Colonic mucosa (tissue), 4 donors: ENCODE measurements around the gene FRMD1. TPM values are rescaled to one million over a fixed set of nuclear protein-coding genes. Genes with fewer than 3 reads are reported as not detected.

Experiments used
- DNase-seq: peaks from one replicate; pipeline ENCODE4 v3.0.0-alpha.2; 2020
- H3K27ac ChIP-seq: fragments of 200-600 bp; one replicate; pipeline ENCODE4 v1.8.0; 2021
- H3K27me3 ChIP-seq: fragments of 200-600 bp; one replicate; pipeline ENCODE4 v1.8.0; 2021
- H3K36me3 ChIP-seq: fragments of 200-600 bp; one replicate; pipeline ENCODE4 v1.8.0; 2021
- H3K4me1 ChIP-seq: fragments of 200-600 bp; one replicate; pipeline ENCODE4 v1.8.0; 2021; ENCODE audit warnings: mild to moderate bottlenecking
- H3K4me3 ChIP-seq: fragments of 200-600 bp; one replicate; pipeline ENCODE4 v1.8.0; 2021
- H3K9ac ChIP-seq, 2 donors: one replicate each; pipeline ENCODE4 v1.7.0; 2013; ENCODE audit warnings: control low read depth in 2 of 2, low read depth in 2 of 2, low read length in 2 of 2
- H3K9me3 ChIP-seq: fragments of 200-600 bp; one replicate; pipeline ENCODE4 v1.8.0; 2021
- CTCF ChIP-seq: fragments of 200-600 bp; IDR thresholded peaks from one replicate; pipeline ENCODE4 v1.8.0; 2022; ENCODE audit warnings: antibody characterized with exemption, mild to moderate bottlenecking
- intact Hi-C: fragments of 100-400 bp; cut with DNase I; formaldehyde crosslinking; loops from one replicate; pipeline ENCODE4 v1.14.1; 2022
- total RNA-seq, 2 donors: library from RNA; stranded (reverse); fragmentation: NEBNext Ultra II Directional in 1 of 2; extraction: Animal tissue kit (Norgen Biotek cat#: 25700) in 1 of 2; gene quantifications; one replicate each; pipeline ENCODE4 v1.2.1, GENCODE V29; 2021
- donor health status: healthy.
- donor health status: DM: no; HTN: no; CAD: no.
- donor health status: DM: no; HTN: no; CAD: no.

Gene FRMD1
- total RNA-seq, 2 donors from 2014 or later, result 2.3 to 21.0 TPM

DNA sequence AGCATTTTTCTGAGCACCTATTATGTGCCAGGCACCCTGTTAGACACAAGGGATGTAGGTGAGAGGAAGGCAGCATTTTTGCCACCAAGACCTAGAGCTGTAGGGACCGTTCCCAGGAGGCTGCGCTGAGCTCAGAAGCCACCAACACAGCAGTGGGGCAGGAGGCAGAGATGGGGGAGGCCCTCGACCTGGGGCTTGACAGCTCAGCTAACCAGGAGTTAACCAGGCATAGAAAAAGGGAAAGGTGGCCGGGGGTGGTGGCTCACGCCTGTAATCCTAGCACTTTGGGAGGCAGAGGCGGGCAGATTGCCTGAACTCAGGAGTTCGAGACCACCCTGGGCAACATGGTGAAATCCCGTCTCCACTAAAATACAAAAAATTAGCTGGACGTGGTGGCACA lies 52.1 kb downstream of the FRMD1 start:
- intact Hi-C loops, result no loop called here
- Histone ChIP-seq H3K4me3 (no peak overlapping the region), H3K9ac (no peak overlapping the region), H3K36me3 (no peaks in the 10 kb centered on the region), H3K9me3 (no peaks in the 10 kb centered on the region), H3K27ac (no peak overlapping the region), H3K27me3 (no peaks in the 10 kb centered on the region), H3K4me1 (no peaks in the 10 kb centered on the region)
- no peak for TF ChIP-seq CTCF
- DNase-seq, result peak; percentile 3

DNA sequence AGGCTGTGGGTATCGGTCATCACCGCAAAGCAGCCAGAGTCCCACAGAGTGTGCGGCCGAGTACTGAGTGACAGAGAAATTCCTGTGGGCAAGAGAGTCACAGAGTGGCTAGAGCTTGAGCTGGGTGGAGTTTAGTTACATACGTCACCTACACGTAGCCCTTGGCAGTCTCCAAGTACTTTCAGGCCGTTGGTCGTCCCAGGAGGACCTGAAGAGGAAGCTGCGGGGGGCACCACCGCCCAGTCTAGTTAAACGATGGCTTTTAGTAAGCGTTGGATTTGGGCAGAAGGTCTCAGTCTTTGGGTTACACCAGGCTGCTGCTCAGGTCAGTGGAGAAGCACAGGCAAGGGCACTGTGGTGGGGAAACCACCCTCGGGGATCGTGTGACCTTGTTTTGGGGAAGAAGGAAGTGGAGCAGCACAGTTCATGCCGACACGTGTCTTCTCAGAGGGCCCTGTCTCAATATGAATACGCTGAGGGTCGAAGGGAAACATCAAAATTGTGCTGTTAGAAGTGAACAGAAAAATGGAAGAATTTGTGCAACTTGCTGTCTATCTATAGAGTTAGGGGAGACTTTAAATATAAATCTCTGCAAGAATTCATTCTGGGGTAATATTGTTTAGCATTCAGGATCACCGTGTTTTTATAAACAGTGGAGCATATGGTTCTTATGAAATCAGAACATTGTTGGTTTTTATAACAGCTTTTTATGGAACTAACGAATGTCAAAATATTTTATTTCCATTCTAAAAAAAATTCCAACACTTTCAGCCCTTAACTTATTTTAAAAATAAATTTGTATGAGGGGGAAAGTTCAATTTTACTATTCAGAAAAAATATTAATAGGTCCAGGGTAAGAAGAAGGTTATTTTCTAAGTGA lies 52.9 kb downstream of the FRMD1 start:
- intact Hi-C loops, result no loop called here
- no peaks in the 10 kb centered on the region for H3K36me3 ChIP-seq
- H3K27me3 ChIP-seq, result no peaks in the 10 kb centered on the region
- TF ChIP-seq CTCF, result no peak
- DNase-seq, result no peak
- no peaks in the 10 kb centered on the region for H3K4me1 ChIP-seq
- no peak overlapping the region for H3K4me3 ChIP-seq
- no peak overlapping the region for H3K9ac ChIP-seq
- H3K27ac ChIP-seq, result no peak overlapping the region
- no peaks in the 10 kb centered on the region for H3K9me3 ChIP-seq

DNA sequence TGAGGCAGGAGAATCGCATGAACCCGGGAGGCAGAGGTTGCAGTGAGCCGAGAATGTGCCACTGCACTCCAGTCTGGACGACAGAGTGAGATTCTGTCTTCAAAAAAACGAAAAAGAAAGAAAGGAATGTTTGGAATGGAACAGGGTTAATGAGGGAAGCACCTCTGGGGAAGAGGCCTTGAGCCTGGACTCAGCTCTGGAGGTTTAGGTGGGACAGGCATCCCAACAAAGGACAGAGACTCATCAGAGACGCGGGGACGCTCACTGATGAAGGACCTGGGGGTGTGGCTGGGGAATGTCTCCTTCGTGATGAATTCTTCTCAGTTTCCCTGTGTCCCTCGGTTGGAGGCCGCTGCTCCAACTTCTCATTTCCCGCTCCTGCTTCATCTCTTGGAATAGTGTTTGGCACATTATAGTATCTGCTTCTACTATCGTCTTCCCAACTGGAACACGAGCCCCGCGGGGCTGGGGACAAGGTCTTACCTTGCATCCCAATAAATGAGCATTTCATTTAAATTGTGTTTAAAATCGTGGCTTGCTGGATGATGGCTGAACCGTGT lies 54.0 kb downstream of the FRMD1 start:
- no peaks in the 10 kb centered on the region for H3K9me3 ChIP-seq
- no peak overlapping the region for H3K4me3 ChIP-seq
- no peaks in the 10 kb centered on the region for H3K4me1 ChIP-seq
- H3K27me3 ChIP-seq, result no peaks in the 10 kb centered on the region
- DNase-seq, result no peak
- H3K27ac ChIP-seq, result peak overlapping the region; percentile 40
- H3K36me3 ChIP-seq, result no peaks in the 10 kb centered on the region
- intact Hi-C loops, result no loop called here
- TF ChIP-seq CTCF, result no peak
- H3K9ac ChIP-seq, result no peak overlapping the region

- Histone ChIP-seq H3K27me3 (no peaks in the 10 kb centered on the region), H3K4me3 (no peak overlapping the region), H3K27ac (no peak overlapping the region), H3K9ac (no peak overlapping the region), H3K4me1 (no peaks in the 10 kb centered on the region), H3K9me3 (no peaks in the 10 kb centered on the region), H3K36me3 (no peaks in the 10 kb centered on the region)
- TF ChIP-seq CTCF, result no peak
- intact Hi-C loops, result no loop called here
- no peak for DNase-seq
Observed at GRCh38 chr6:168022488-168023321, 56.3 kb downstream of the FRMD1 start.

DNA sequence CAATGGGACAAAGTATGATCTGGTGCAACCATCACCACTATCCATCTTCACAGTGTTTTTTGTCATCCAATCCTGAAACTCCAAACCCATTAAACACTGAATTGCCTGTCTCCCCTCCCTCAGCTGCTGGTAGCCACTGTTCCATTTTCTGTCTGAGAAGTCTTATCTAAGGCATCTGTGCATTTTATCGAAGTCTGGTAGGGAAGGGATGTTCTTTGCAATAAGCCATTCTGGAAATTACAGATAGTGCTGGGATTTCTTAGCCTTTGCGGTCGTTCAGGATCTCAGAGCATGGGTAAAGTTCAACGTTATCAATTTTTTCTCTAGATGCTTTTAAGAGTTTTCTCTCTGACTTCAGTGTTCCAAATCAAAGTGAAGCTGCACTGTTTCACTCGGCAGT lies 57.4 kb downstream of the FRMD1 start:
- DNase-seq, result no peak
- Histone ChIP-seq H3K4me1 (no peaks in the 10 kb centered on the region), H3K27me3 (no peaks in the 10 kb centered on the region), H3K36me3 (no peaks in the 10 kb centered on the region), H3K9ac (no peak overlapping the region), H3K4me3 (no peak overlapping the region), H3K27ac (no peak overlapping the region), H3K9me3 (no peaks in the 10 kb centered on the region)
- intact Hi-C loops, result no loop called here
- no peak for TF ChIP-seq CTCF
